WI38 (cell line): ENCODE measurements around the gene NDST1.

ENCODE experiments used
- H3K4me3 ChIP-seq: 2 replicates; pipeline ENCODE4 v1.5.1; 2011; ENCODE audit warnings: low read depth, mild to moderate bottlenecking, control low read depth, low read length
- CTCF ChIP-seq: IDR thresholded peaks from 2 replicates; pipeline ENCODE4 v1.5.1; 2012; ENCODE audit warnings: low read depth, mild to moderate bottlenecking, control low read depth, low read length

NDST1 gene

GRCh38 chr5:150571836-150572235 is 63.9 kb downstream of the NDST1 start:
- H3K4me3 ChIP-seq = no peak overlapping the region
- no peak for TF ChIP-seq CTCF

GRCh38 chr5:150573216-150573615 is 65.3 kb downstream of the NDST1 start:
- H3K4me3 ChIP-seq = no peak overlapping the region
- TF ChIP-seq CTCF = no peak

- no peak overlapping the region for H3K4me3 ChIP-seq
- TF ChIP-seq CTCF = no peak
Observed at GRCh38 chr5:150573867-150574817, 66.2 kb downstream of the NDST1 start.

GRCh38 chr5:150574818-150575547 is 67.1 kb downstream of the NDST1 start:
- no peak overlapping the region for H3K4me3 ChIP-seq
- no peak for TF ChIP-seq CTCF

- TF ChIP-seq CTCF = no peak
Observed at GRCh38 chr5:150575745-150576448, 68.0 kb downstream of the NDST1 start.

GRCh38 chr5:150576449-150576949 is 68.6 kb downstream of the NDST1 start:
- H3K4me3 ChIP-seq = no peak overlapping the region
- no peak for TF ChIP-seq CTCF

More at GRCh38 chr5:150575745-150576448, 68.0 kb downstream of the NDST1 start:
- H3K4me3 ChIP-seq = no peak overlapping the region
